Kasumi-1 (cell line): Measurements from ENCODE around the gene TMEM236.

Source experiments
- DNase-seq, 2 experiments: peaks; one replicate each; lab custom pipeline; 2025; lab: John Stamatoyannopoulos, UW

Gene TMEM236

GRCh38 chr10:17820943-17821342 is 68.9 kb downstream of the TMEM236 start:
- no peak for DNase-seq

DNA sequence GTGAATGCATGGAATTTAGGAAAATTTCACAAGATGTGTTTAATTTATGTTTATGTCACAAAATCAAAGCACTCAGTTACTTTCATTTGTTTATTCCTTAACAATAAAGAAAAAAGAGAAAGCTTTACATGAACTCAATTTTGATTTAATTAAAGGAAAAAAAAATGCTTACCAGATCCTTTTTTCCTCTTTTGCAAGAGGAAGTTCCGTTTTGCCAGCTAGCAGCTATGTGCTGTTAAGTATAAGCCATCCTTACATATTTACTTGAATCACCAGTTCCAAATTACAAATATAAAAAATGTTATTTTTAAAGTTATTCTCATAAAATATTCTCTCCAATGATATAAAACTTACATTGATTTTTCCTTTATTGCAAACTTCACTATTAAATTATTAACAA is 69.9 kb downstream of the TMEM236 start:
- DNase-seq: peak; percentile 36 to 43

DNA sequence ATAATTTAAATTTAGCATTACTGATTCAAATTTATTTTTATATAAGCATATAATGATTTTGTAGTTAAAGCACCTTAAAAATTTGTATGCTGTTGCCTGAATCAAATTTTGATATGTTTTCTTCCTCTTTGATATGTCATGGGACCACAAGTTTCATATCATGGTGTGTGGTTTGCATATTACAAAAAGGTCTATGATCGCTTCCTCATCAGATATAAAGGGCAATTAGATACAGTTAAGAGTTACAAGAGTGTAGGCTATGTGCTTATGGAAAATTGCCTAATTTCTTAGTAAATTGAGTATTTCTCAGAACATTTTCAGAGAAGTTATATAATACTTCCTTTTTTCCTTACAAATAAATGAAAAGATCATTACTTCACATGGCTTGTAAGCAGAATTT is 79.3 kb downstream of the TMEM236 start:
- no peak for DNase-seq

DNA sequence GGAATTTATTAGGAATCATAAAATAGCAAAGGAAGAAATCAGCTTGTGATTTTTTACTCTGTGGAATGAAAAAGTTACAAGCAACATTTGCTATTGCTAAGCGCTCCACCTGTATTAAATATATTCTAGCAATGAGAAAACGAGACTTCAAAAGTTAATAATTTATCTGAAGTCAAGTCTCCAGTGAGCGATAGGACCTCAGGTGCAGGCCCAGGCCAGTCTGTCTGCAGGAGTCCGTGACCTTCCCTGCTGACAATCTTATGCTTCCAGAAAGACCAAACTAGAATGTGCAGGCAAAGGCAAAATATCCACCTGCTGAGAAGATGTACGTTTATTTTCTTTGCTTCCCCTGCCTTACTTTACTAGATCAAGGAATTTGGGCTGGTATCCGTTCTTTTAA is 79.9 kb downstream of the TMEM236 start:
- no peak for DNase-seq

DNA sequence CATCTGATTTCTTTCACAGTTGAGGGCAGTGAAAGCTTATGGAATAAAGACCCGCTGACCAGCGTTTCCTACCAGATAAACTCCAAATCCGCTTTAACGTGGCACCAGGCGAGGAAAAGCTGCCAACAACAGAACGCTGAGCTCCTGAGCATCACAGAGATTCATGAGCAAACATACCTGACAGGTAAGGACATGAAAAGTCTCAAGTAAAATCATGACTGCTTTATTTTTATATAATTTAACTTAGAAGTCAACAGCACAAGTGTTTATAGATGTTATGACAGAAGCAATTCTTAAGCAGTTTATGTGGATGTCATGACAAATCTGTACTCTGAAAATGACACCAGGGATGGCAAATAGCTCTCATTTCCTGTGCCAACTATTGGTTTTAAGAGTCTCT is 81.7 kb downstream of the TMEM236 start:
- DNase-seq: no peak

DNA sequence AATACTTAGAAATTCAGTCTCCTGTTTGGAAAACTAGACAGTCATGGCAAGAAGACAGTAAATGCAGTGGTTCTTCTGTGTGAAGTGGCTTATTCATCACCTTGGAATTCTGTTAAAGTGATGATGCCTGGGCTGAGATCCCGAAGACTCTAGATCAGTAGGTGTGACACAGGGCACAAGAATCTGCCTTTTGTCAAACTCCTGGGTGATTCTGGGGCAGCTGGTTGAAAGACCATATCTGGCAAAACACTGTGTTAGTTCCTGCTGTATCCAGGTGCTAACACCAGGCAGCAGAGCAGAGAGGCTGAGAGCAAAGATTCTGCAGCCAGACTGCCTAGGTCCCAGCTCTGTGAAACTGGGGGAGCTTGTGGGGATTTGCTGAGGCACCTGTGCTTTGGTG is 83.7 kb downstream of the TMEM236 start:
- DNase-seq: no peak

DNA sequence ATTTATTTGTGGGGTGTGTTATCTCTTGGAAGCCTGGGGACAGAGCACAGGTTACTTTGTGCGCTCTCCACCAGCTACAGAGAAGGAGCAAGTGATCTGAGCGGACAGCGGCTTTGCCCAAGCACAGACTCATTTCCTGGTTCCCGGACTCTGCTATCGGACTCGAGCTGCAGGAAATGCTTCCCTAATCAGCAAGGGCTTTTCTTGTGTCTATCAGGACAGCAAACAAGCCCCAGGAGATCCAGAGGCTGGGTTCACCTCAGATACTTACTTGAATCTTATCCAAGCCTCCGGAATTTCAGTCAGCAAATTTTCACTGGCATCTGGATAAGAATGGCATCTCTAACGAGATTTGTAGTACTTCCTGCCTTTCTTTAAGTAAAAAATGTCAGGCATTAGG is 84.9 kb downstream of the TMEM236 start:
- DNase-seq: peak; percentile 12 to 38

DNA sequence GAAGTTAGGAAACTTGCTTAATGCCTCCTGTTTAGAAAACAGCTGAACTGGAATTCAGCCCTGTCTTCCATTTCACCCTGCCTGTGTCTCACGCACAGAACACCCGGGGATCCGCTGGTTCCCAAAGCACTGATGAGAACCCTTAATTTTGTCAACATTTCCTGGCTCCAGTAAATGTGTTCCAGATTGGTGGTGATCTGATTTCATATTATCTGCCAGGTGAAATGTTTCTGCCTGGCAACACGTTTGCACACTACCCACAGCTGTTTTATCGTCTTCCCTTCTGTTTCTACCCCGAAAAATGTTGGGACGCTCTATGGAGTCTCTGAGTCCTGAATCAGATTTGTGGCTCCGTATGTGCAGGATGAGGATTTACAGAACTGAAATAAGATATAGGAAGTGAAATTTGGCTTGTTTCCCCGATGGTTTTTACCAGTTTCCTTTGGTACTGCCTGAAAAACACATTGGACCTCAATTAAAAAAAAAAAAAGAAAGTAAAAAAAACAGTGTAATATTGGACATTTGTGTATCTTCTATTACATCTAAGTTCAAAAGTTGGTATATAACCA is 86.2 kb downstream of the TMEM236 start:
- no peak for DNase-seq

DNA sequence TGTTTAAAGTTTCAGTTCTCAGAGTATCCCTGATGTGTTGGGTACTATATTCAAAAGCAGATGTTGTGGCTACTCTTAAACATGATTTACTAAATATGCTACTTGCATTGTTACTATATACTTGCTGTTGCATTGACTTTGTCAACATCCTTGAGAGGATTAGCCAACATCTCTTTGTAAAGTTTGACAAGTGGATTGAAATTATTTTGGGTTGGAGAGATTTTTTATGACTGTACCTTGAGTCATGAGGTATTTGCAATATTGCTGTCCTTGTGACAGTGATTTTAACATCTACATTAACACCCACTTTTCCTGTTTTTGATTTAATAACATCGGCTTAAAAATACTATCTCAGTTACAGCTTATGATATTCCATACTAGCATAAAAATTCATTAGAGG is 89.0 kb downstream of the TMEM236 start:
- no peak for DNase-seq

- DNase-seq: no peak
These were observed 90.6 kb downstream of the TMEM236 start for GRCh38 chr10:17842641-17843040.

GRCh38 chr10:17847585-17848296 is 95.7 kb downstream of the TMEM236 start:
- DNase-seq: peak; percentile 43 to 74

GRCh38 chr10:17848646-17849045 is 96.6 kb downstream of the TMEM236 start:
- DNase-seq: no peak
